Kidney epithelial cell (primary cell): ENCODE data around the gene CORO2A. TPM values are rescaled to one million over a fixed set of nuclear protein-coding genes. Genes with fewer than 3 reads are reported as not detected.
"Not testable (repeated sequence)": the region's sequence is repeated elsewhere in the genome, so short reads cannot be mapped to it uniquely, and the experiment has no call there.

Experiments used
- DNase-seq: peaks from one replicate; pipeline ENCODE4 v3.0.0-alpha.2; 2010; ENCODE audit warnings: low read depth
- H3K27me3 ChIP-seq: 2 replicates; pipeline ENCODE4 v1.6.0; 2011; ENCODE audit warnings: low read length; ENCODE audit not compliant: control insufficient read depth, insufficient read depth
- H3K36me3 ChIP-seq: 2 replicates; pipeline ENCODE4 v1.5.1; 2011; ENCODE audit warnings: low read length; ENCODE audit not compliant: control insufficient read depth, insufficient read depth
- H3K4me3 ChIP-seq: 2 replicates; pipeline ENCODE4 v1.5.1; 2011; ENCODE audit warnings: low read depth, mild to moderate bottlenecking, control low read depth, low read length
- CTCF ChIP-seq: IDR thresholded peaks from 2 replicates; pipeline ENCODE4 v1.5.1; 2011; ENCODE audit warnings: mild to moderate bottlenecking, moderate library complexity, low read length, control low read depth, inconsistent platforms; ENCODE audit not compliant: insufficient read depth, poor library complexity, severe bottlenecking
- total RNA-seq: library from RNA; depleted of rRNA; stranded (reverse); fragments of >200 nt; gene quantifications from 2 replicates; pipeline ENCODE4 v1.2.3, GENCODE V29; 2015

The CORO2A gene
- total RNA-seq, 1 donor from 2014 or later, result 7.8 TPM

GRCh38 chr9:98132806-98133631 is 59.4 kb downstream of the CORO2A start:
- no peaks in the 10 kb centered on the region for H3K36me3 ChIP-seq
- no peak for DNase-seq
- no peak for TF ChIP-seq CTCF
- H3K4me3 ChIP-seq, result no peak overlapping the region
- H3K27me3 ChIP-seq, result no peaks in the 10 kb centered on the region

- no peak for DNase-seq
- H3K4me3 ChIP-seq, result no peak overlapping the region
- no peaks in the 10 kb centered on the region for H3K27me3 ChIP-seq
- no peak for TF ChIP-seq CTCF
- no peaks in the 10 kb centered on the region for H3K36me3 ChIP-seq
These were observed 60.3 kb downstream of the CORO2A start for GRCh38 chr9:98132158-98132557.

- Histone ChIP-seq H3K36me3 (no peaks in the 10 kb centered on the region), H3K4me3 (no peak overlapping the region), H3K27me3 (no peaks in the 10 kb centered on the region)
- no peak for TF ChIP-seq CTCF
- no peak for DNase-seq
These were observed 61.7 kb downstream of the CORO2A start for GRCh38 chr9:98130576-98131228.

GRCh38 chr9:98130060-98130459 is 62.4 kb downstream of the CORO2A start:
- H3K27me3 ChIP-seq, DNase-seq, H3K4me3 ChIP-seq, H3K36me3 ChIP-seq: not testable (repeated sequence)

- H3K36me3 ChIP-seq, result no peaks in the 10 kb centered on the region
These were observed 63.0 kb downstream of the CORO2A start for GRCh38 chr9:98129451-98129881.

More at GRCh38 chr9:98129451-98129881, 63.0 kb downstream of the CORO2A start:
- DNase-seq, result no peak
- no peak for TF ChIP-seq CTCF
- Histone ChIP-seq H3K4me3 (no peak overlapping the region), H3K27me3 (no peaks in the 10 kb centered on the region)
